Mucosa of descending colon (tissue), 3 donors: Measurements from ENCODE around the gene GMDS. TPM values are rescaled to one million over a fixed set of nuclear protein-coding genes. Genes with fewer than 3 reads are reported as not detected.

Experiments
- ATAC-seq: fragments of 200-7000 bp; cut with Tn5 transposase; one replicate; pipeline ENCODE4 v1.9.1; 2020; ENCODE audit warnings: mild to moderate bottlenecking, moderate library complexity
- DNase-seq, 3 donors: peaks; one replicate each; pipeline ENCODE4 v3.0.0-alpha.2; 2020
- H3K36me3 ChIP-seq: fragments of 200-600 bp; one replicate; pipeline ENCODE4 v1.8.0; 2021; ENCODE audit warnings: low read depth, mild to moderate bottlenecking
- H3K4me1 ChIP-seq: fragments of 200-600 bp; one replicate; pipeline ENCODE4 v1.8.0; 2021; ENCODE audit warnings: low read depth, mild to moderate bottlenecking
- H3K4me3 ChIP-seq: fragments of 200-600 bp; one replicate; pipeline ENCODE4 v1.8.0; 2021; ENCODE audit warnings: mild to moderate bottlenecking
- H3K9me3 ChIP-seq: fragments of 200-600 bp; one replicate; pipeline ENCODE4 v1.8.0; 2021; ENCODE audit warnings: mild to moderate bottlenecking
- CTCF ChIP-seq: fragments of 200-600 bp; IDR thresholded peaks from one replicate; pipeline ENCODE4 v1.8.0; 2022; ENCODE audit warnings: antibody characterized with exemption, mild to moderate bottlenecking
- intact Hi-C, 2 donors: fragments of 100-400 bp; cut with DNase I in 1 of 2; cut with micrococcal nuclease in 1 of 2; formaldehyde crosslinking; loops; one replicate each; pipeline versions ENCODE4 v1.11.0 to v1.11.1; 2022; cut with DNase I, micrococcal nuclease
- total RNA-seq, 3 donors: library from RNA; stranded (reverse); fragmentation: NEBNext Ultra II Directional in 2 of 3; extraction: Animal tissue kit (Norgen Biotek cat#: 25700) in 2 of 3; gene quantifications; one replicate each; pipeline versions ENCODE4 v1.2.1 to v1.2.4, GENCODE V29; 2021 to 2023
- donor health status: DM: no; HTN: no; CAD: no; lungs with moderate emphysema.
- donor health status: DM: no; HTN: no; CAD: no.
- donor health status: DM: no; HTN: yes; CAD: no.

The GMDS gene
- total RNA-seq, 3 donors from 2014 or later: 68.0 to 228 (median 135) TPM

DNA sequence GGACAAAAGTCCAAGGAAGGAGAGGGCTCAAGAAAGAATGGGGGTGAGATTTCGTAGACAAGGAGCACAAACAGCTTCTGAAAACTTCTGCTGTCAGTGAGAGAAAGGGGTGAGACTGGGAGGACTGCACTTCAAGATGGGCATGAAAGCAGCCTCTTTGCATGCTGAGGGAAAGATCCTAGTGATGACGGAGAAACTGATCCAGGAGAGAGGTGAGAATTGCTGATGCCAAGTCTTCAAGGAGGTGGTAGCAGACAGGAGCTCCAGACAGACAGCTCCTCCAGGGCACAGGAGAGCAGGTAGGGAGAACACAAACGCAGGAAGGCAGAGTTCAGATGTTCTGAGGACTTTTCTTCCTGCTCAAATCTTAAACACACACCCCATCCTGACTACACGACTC lies 303.9 kb downstream of the GMDS start:
- no peak for ATAC-seq
- no peak for DNase-seq
- no peak overlapping the region for H3K4me3 ChIP-seq
- H3K9me3 ChIP-seq: no peaks in the 10 kb centered on the region
- intact Hi-C loops: no loop called here
- TF ChIP-seq CTCF: no peak
- no peaks in the 10 kb centered on the region for H3K4me1 ChIP-seq
- H3K36me3 ChIP-seq: no peaks in the 10 kb centered on the region

DNA sequence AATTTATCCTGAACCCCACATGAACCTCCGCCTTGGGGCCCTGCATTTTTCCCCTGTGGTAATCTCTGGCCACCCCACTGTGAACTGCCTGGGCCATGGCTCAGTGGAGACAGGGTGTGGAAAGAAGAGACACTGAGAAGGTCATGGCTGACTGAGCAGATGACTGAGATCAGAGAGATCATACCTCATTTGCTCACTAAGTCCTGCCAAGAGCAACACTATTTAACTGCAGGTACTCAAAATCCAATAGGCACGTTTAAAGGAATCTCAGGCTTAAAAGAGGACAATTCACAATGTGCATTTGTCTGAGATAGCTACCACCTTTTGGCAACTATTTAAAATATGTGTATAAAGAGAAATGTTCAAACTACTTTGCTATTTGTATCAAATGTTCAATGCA lies 305.0 kb downstream of the GMDS start:
- no peaks in the 10 kb centered on the region for H3K36me3 ChIP-seq

DNA sequence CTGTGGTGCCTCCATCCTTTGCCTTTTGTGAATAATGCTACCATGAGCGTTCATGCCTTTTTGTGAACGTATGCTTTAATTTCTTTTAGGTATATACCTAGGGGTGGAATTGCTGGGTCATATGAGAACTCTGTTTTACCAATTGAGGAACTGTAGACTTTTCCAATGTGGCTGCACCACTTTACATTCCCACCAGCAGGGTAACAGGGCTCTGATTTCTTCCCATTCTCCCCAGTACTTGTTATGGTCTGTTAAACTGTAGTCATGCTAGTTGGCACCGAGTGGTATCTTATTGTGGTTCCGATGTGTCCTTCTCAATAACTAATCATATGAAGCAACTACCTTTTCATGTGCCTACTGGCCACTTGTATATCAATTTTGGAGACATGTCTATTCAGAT lies 312.1 kb downstream of the GMDS start:
- H3K9me3 ChIP-seq: peaks cover 4% of the 10 kb centered on the region
- intact Hi-C loops: no loop called here
- H3K4me1 ChIP-seq: no peaks in the 10 kb centered on the region
- no peak overlapping the region for H3K4me3 ChIP-seq
- DNase-seq (no peak), ATAC-seq (no peak)
- no peaks in the 10 kb centered on the region for H3K36me3 ChIP-seq
- TF ChIP-seq CTCF: no peak

More for the DNA sequence above, 305.0 kb downstream of the GMDS start:
- DNase-seq: no peak
- ATAC-seq: no peak
- no peak for TF ChIP-seq CTCF
- Histone ChIP-seq H3K4me1 (no peaks in the 10 kb centered on the region), H3K4me3 (no peak overlapping the region), H3K9me3 (no peaks in the 10 kb centered on the region)
- intact Hi-C loops: no loop called here

DNA sequence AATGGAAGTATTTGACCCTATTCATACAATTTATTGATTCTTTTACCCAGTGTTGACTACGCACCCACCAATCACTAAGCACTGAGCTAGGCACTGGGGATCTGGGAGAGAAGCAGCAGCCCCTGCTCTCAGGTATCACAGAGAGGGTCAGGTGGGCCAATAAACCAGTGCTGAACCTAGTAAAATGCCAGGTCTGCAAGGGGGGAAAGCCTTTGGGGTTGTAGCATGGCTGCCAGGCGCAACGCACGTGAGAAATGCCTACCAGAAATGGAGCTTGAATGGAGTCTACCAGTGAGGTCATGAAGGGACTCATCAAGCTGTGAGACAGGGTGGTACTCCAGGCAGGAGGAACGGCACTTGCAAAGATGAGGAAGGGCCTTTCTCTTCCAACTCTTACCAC lies 313.6 kb downstream of the GMDS start:
- intact Hi-C loops: no loop called here

DNA sequence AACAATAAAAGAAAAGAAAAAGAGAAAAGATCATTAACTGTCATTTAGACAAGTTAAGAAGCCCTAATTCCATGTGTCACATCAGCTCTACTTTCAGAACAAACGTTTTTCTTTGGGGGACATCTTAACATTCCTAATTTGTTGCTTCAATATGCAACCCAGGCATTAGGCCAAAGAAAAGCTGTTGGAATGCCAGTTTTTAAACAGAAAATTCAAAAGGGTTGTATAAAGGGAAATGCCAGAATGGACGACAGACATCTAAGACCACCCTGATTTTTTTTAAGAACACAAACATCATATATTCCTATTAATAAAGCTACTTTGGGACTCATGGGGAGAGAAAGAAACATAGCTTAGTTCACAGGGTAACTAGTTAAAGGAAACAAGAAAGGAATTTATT lies 315.0 kb downstream of the GMDS start:
- intact Hi-C loops: no loop called here
- Histone ChIP-seq H3K36me3 (no peaks in the 10 kb centered on the region), H3K4me3 (no peak overlapping the region), H3K9me3 (peaks cover 4% of the 10 kb centered on the region), H3K4me1 (no peaks in the 10 kb centered on the region)
- ATAC-seq: no peak
- TF ChIP-seq CTCF: no peak
- no peak for DNase-seq

More for the DNA sequence above, 313.6 kb downstream of the GMDS start:
- peaks cover 4% of the 10 kb centered on the region for H3K9me3 ChIP-seq
- no peaks in the 10 kb centered on the region for H3K36me3 ChIP-seq
- TF ChIP-seq CTCF: no peak
- H3K4me1 ChIP-seq: no peaks in the 10 kb centered on the region
- ATAC-seq: no peak
- DNase-seq: no peak
- H3K4me3 ChIP-seq: no peak overlapping the region

DNA sequence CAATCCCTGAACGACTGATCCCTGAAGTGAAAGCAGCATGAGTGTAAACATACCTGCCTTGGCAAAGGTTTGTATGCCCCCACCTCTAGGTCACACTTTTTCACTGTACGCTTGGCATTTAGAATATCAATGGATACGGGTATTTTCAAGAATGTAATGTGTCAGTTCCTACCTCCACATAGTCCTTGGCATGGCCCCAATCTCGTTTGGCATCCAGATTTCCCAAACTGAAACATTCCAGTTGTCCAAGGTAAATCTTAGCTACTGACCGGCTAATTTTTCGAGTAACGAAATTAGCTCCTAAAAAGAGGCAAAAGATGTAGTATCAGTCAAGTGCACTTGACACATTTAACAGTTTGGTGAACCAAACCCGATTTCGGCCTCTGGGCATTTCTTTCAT lies 315.5 kb downstream of the GMDS start:
- no peaks in the 10 kb centered on the region for H3K36me3 ChIP-seq
- DNase-seq: no peak
- no peaks in the 10 kb centered on the region for H3K4me1 ChIP-seq
- no peak for TF ChIP-seq CTCF
- intact Hi-C loops: no loop called here
- peaks cover 4% of the 10 kb centered on the region for H3K9me3 ChIP-seq
- no peak for ATAC-seq
- H3K4me3 ChIP-seq: no peak overlapping the region
